B cell (primary cell): ENCODE data around the gene UBE2U. TPM values are rescaled to one million over a fixed set of nuclear protein-coding genes. Genes with fewer than 3 reads are reported as not detected.

ENCODE experiments used
- ATAC-seq: fragments of 200-7000 bp; cut with Tn5 transposase; one replicate; pipeline ENCODE4 v1.10.0; 2021; ENCODE audit warnings: low read depth, mild to moderate bottlenecking, moderate number of reproducible peaks, moderate library complexity
- CTCF ChIA-PET: fragments of 350-600 bp; sonication (Branson Sonifier 250); formaldehyde crosslinking; loops from one replicate; lab custom pipeline; 2021; ENCODE audit warnings: antibody characterized with exemption, inconsistent platforms; lab: Charles Lee
- POLR2A ChIA-PET: fragments of 350-600 bp; sonication (Branson Sonifier 250); formaldehyde crosslinking; loops from one replicate; lab custom pipeline; 2021; ENCODE audit warnings: antibody characterized with exemption; lab: Charles Lee
- DNase-seq: peaks from one replicate; pipeline ENCODE4 v3.0.0; 2013
- H2AFZ ChIP-seq: 2 replicates; pipeline ENCODE4 v1.6.1; 2012; ENCODE audit warnings: mild to moderate bottlenecking, low read depth, low read length; ENCODE audit not compliant: insufficient read depth, poor library complexity, severe bottlenecking
- H3K27ac ChIP-seq, 2 donors: 1 replicate in 1 of 2; 2 replicates in 1 of 2; pipeline ENCODE4 v1.5.1; 2012 to 2013; ENCODE audit warnings: low read length in 2 of 2, mild to moderate bottlenecking in 2 of 2, moderate library complexity in 1 of 2
- H3K27me3 ChIP-seq, 4 experiments: fragments of 200-600 bp in 1 of 4; sonication (generic) in 1 of 4; replicated peaks in 1 of 4; 1 replicate in 2 of 4; 2 replicates in 2 of 4; pipeline versions ENCODE4 v1.6.1 to v1.7.0; 2013 to 2016; ENCODE audit warnings: low read length in 3 of 4, mild to moderate bottlenecking in 2 of 4, mixed read lengths in 1 of 4, moderate library complexity in 1 of 4; ENCODE audit not compliant: insufficient read depth in 4 of 4, control insufficient read depth in 3 of 4; ENCODE audit errors: control extremely low read depth in 1 of 4
- H3K36me3 ChIP-seq, 2 experiments: replicated peaks in 1 of 2; 1 replicate in 1 of 2; 2 replicates in 1 of 2; pipeline versions ENCODE4 v1.6.1 to v1.7.1; 2013; ENCODE audit warnings: low read length in 1 of 2; ENCODE audit not compliant: insufficient read depth in 2 of 2, control insufficient read depth in 1 of 2; ENCODE audit errors: control extremely low read depth in 1 of 2, extremely low read depth in 1 of 2
- H3K4me1 ChIP-seq, 2 donors: fragments of 200-600 bp in 1 of 2; sonication (generic) in 1 of 2; 1 replicate in 1 of 2; 2 replicates in 1 of 2; pipeline versions ENCODE4 v1.5.1 to v1.6.1; 2013 to 2017; ENCODE audit warnings: low read length in 2 of 2; ENCODE audit not compliant: control insufficient read depth in 2 of 2, insufficient read depth in 2 of 2
- H3K4me2 ChIP-seq: replicated peaks from 2 replicates; pipeline ENCODE3; 2012; ENCODE audit warnings: mild to moderate bottlenecking, low read depth, low read length; ENCODE audit not compliant: poor library complexity, severe bottlenecking
- H3K4me3 ChIP-seq, 5 experiments: fragments of 200-600 bp in 1 of 5; sonication (generic) in 1 of 5; 1 replicate in 3 of 5; 2 replicates in 2 of 5; pipeline versions ENCODE4 v1.5.1 to v1.7.0; 2011 to 2016; ENCODE audit warnings: low read length in 4 of 5, mild to moderate bottlenecking in 4 of 5, low read depth in 2 of 5, control low read depth in 1 of 5, moderate library complexity in 1 of 5; ENCODE audit not compliant: insufficient read depth in 1 of 5; ENCODE audit errors: control extremely low read depth in 1 of 5, extremely low read depth in 1 of 5
- H3K79me2 ChIP-seq: fragments of 200-600 bp; sonication (generic); one replicate; pipeline ENCODE4 v1.6.0; 2016; ENCODE audit warnings: low read length; ENCODE audit not compliant: control insufficient read depth, insufficient read depth
- H3K9ac ChIP-seq: fragments of 200-600 bp; sonication (generic); 2 replicates; pipeline ENCODE4 v1.6.1; 2017; ENCODE audit warnings: mild to moderate bottlenecking, low read length, moderate library complexity
- H3K9me3 ChIP-seq, 3 donors: one replicate each; pipeline versions ENCODE4 v1.6.1 to v1.7.1; 2013; ENCODE audit warnings: low read length in 2 of 3; ENCODE audit not compliant: control insufficient read depth in 2 of 3, insufficient read depth in 1 of 3; ENCODE audit errors: control extremely low read depth in 1 of 3
- H4K20me1 ChIP-seq: 2 replicates; pipeline ENCODE4 v1.6.0; 2012; ENCODE audit warnings: mild to moderate bottlenecking, low read length; ENCODE audit not compliant: insufficient read depth, control insufficient read depth, poor library complexity, severe bottlenecking
- H3K27ac Mint-ChIP-seq: one replicate; pipeline ENCODE4 v1.8.0; 2021; ENCODE audit warnings: mixed read lengths
- H3K27me3 Mint-ChIP-seq: one replicate; pipeline ENCODE4 v1.8.0; 2021; ENCODE audit warnings: mixed read lengths
- H3K4me1 Mint-ChIP-seq: one replicate; pipeline ENCODE4 v1.8.0; 2021; ENCODE audit warnings: mixed read lengths
- H3K4me3 Mint-ChIP-seq: one replicate; pipeline ENCODE4 v1.8.0; 2021; ENCODE audit warnings: mixed read lengths
- H3K9me3 Mint-ChIP-seq: one replicate; pipeline ENCODE4 v1.8.0; 2022; ENCODE audit warnings: mixed read lengths; ENCODE audit not compliant: insufficient read depth
- EZH2 ChIP-seq: IDR thresholded peaks from 2 replicates; pipeline ENCODE4 v1.6.1; 2012; ENCODE audit warnings: borderline replicate concordance, low read depth, mild to moderate bottlenecking, moderate library complexity, low read length; ENCODE audit not compliant: insufficient read depth, poor library complexity, severe bottlenecking
- WGBS: methylation state at CpG from one replicate; pipeline ENCODE4 v1.1.5; 2013; ENCODE audit warnings: missing lambda C conversion rate; ENCODE audit not compliant: insufficient coverage; 5-methylcytosine and 5-hydroxymethylcytosine counted together
- intact Hi-C: fragments of 100-400 bp; cut with micrococcal nuclease; formaldehyde crosslinking; loops from one replicate; pipeline ENCODE4 v1.10.0; 2022
- polyA plus RNA-seq: library from polyadenylated mRNA; depleted of rRNA; stranded (reverse); fragments of >200 nt; gene quantifications from 2 replicates; pipeline ENCODE4 v1.2.3, GENCODE V29; 2012
- total RNA-seq, 2 donors: library from RNA; stranded (reverse); fragments of 120-200 nt in 1 of 2; gene quantifications; 1 replicate in 1 of 2; 2 replicates in 1 of 2; pipeline versions ENCODE4 v1.2.3 to v1.2.4, GENCODE V29; 2013 to 2022
- TF ChIP-seq, protein P1 (sequence below): fragments of 200-600 bp; IDR thresholded peaks from one replicate; pipeline ENCODE4 v1.8.0; 2022; ENCODE audit warnings: antibody characterized with exemption, mild to moderate bottlenecking

Gene UBE2U
- total and polyA plus RNA-seq, 2 donors (not counting 1 experiment from before 2014, with no cell fraction given) = not detected

DNA sequence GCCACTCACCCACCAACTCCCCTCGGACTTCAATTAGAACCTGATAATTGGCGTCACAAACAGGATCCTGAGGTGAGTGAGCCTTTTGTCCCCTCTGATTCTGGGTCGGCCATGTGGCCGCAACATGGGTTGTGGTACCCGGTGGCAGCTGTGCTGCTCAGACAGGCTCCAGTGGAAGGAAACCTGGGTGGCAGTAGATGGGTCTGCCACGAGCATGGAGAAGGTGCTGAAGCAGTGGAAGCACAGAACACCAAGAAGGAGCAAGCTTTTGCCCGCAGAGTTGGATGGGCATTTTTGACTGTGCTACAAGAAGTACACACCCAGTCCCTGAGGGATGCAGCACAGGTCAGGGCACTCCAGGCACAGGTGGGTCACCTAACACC lies 16.5 kb upstream of the UBE2U start:
- TF ChIP-seq, protein P1, sequence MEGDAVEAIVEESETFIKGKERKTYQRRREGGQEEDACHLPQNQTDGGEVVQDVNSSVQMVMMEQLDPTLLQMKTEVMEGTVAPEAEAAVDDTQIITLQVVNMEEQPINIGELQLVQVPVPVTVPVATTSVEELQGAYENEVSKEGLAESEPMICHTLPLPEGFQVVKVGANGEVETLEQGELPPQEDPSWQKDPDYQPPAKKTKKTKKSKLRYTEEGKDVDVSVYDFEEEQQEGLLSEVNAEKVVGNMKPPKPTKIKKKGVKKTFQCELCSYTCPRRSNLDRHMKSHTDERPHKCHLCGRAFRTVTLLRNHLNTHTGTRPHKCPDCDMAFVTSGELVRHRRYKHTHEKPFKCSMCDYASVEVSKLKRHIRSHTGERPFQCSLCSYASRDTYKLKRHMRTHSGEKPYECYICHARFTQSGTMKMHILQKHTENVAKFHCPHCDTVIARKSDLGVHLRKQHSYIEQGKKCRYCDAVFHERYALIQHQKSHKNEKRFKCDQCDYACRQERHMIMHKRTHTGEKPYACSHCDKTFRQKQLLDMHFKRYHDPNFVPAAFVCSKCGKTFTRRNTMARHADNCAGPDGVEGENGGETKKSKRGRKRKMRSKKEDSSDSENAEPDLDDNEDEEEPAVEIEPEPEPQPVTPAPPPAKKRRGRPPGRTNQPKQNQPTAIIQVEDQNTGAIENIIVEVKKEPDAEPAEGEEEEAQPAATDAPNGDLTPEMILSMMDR = no peak
- no peak for TF ChIP-seq EZH2
- H3K9me3 Mint-ChIP-seq = no peaks in the 10 kb centered on the region
- H2AFZ ChIP-seq = no peak overlapping the region
- intact Hi-C loops = no loop called here
- ChIA-PET CTCF (no interaction called here), POLR2A (no interaction called here)
- peaks cover 0 to 2% (median 0%) of the 10 kb centered on the region in 3 donors for H3K9me3 ChIP-seq
- H3K79me2 ChIP-seq = no peaks in the 10 kb centered on the region
- peaks cover 3% of the 10 kb centered on the region for H3K27me3 Mint-ChIP-seq
- H3K4me1 Mint-ChIP-seq = peaks cover 5% of the 10 kb centered on the region
- ATAC-seq = no peak
- no peak overlapping the region for H3K27ac Mint-ChIP-seq
- no peaks in the 10 kb centered on the region for H3K36me3 ChIP-seq
- no peaks in the 10 kb centered on the region for H4K20me1 ChIP-seq
- 88% methylated on average over 7 of the region's 7 CpGs for WGBS
- H3K27ac ChIP-seq = no peak overlapping the region
- H3K4me3 Mint-ChIP-seq = no peak overlapping the region
- H3K4me1 ChIP-seq = peaks cover 3 to 4% of the 10 kb centered on the region in 2 donors
- no peak overlapping the region for H3K4me2 ChIP-seq
- no peak overlapping the region for H3K4me3 ChIP-seq
- H3K9ac ChIP-seq = no peak overlapping the region
- DNase-seq = no peak
- no peaks in the 10 kb centered on the region for H3K27me3 ChIP-seq

DNA sequence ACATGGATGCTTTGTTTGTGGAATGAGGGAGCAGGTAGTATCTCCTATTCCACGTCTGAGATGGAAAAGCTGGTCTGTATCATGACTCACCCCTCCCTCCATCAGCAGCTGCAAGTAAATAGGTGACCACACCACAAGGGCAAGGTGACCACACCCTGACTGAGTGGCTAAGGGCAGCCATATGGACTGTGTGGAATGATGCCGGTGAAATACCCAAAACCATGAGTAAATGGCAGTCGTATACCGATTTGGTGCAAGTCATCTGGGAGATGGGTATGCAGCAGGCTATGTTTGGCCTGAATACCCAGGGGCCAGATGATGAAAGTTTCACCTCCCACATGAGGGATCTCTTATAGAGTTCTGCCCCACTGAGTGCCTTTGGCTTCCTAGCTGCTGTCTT lies 15.8 kb upstream of the UBE2U start:
- Mint-ChIP-seq H3K4me3 (no peak overlapping the region), H3K27me3 (no peaks in the 10 kb centered on the region), H3K4me1 (peaks cover 5% of the 10 kb centered on the region), H3K27ac (no peak overlapping the region), H3K9me3 (no peaks in the 10 kb centered on the region)
- POLR2A ChIA-PET = no interaction called here
- H3K9ac ChIP-seq = no peak overlapping the region
- peaks cover 3 to 4% of the 10 kb centered on the region in 2 donors for H3K4me1 ChIP-seq
- no peak overlapping the region for H2AFZ ChIP-seq
- 96% methylated on average over 3 of the region's 4 CpGs for WGBS
- H3K27ac ChIP-seq = no peak overlapping the region
- CTCF ChIA-PET = no interaction called here
- H4K20me1 ChIP-seq = no peaks in the 10 kb centered on the region
- no peak overlapping the region for H3K4me2 ChIP-seq
- H3K9me3 ChIP-seq = peaks cover 0 to 7% (median 0%) of the 10 kb centered on the region in 3 donors
- DNase-seq (no peak), ATAC-seq (no peak)
- no peak overlapping the region for H3K4me3 ChIP-seq
- H3K79me2 ChIP-seq = no peaks in the 10 kb centered on the region
- no peaks in the 10 kb centered on the region for H3K36me3 ChIP-seq
- TF ChIP-seq, protein P1 = no peak
- TF ChIP-seq EZH2 = no peak
- intact Hi-C loops = no loop called here
- H3K27me3 ChIP-seq = no peaks in the 10 kb centered on the region
